GM12878 (cell line): Measurements from ENCODE around the gene NASP. TPM values are rescaled to one million over a fixed set of nuclear protein-coding genes. Genes with fewer than 3 reads are reported as not detected.

Experiments used
- ATAC-seq: fragments of 200-7000 bp; cut with Tn5 transposase; 3 replicates; pipeline ENCODE4 v1.9.1; 2020; ENCODE audit warnings: mild to moderate bottlenecking, moderate library complexity
- BruUV-seq: library from RNA; stranded (reverse); fragments of 400-500 nt; replicated peaks from 2 replicates; lab custom pipeline; 2021; lab: Mats Ljungman, UMichigan
- CTCF ChIA-PET: fragments of 300-600 bp; sonication (Branson Sonifier 250); formaldehyde crosslinking; extraction: SDS; loops from one replicate; lab custom pipeline; 2021; ENCODE audit warnings: inconsistent platforms; lab: Yijun Ruan, JAX
- POLR2A ChIA-PET: fragments of 350-600 bp; formaldehyde crosslinking; extraction: SDS; loops from one replicate; lab custom pipeline; 2021; ENCODE audit warnings: inconsistent platforms; lab: Charles Lee
- RAD21 ChIA-PET: fragments of 300-600 bp; sonication (Branson Sonifier 250); formaldehyde crosslinking; loops from one replicate; lab custom pipeline; 2023; ENCODE audit warnings: antibody characterized with exemption; ENCODE audit not compliant: unreplicated experiment; lab: Charles Lee
- SMC1A ChIA-PET: fragments of 300-600 bp; sonication (Branson Sonifier 250); formaldehyde crosslinking; loops from one replicate; lab custom pipeline; 2023; ENCODE audit not compliant: unreplicated experiment, uncharacterized antibody; lab: Charles Lee
- DNase-seq: peaks from one replicate; pipeline ENCODE4 v3.0.0-alpha.2; 2011; ENCODE audit warnings: low read depth, low spot score
- FAIRE-seq: peaks from 3 replicates; lab custom pipeline; 2011; peaks lifted over from hg19 to GRCh38; lab: Jason Lieb, UNC
- H2AFZ ChIP-seq: 2 replicates; pipeline ENCODE4 v1.6.0; 2011; ENCODE audit warnings: low read depth, low read length, control low read depth; ENCODE audit not compliant: control insufficient read depth
- H3K27ac ChIP-seq: 2 replicates; pipeline ENCODE4 v1.5.1; 2011; ENCODE audit warnings: control low read depth; ENCODE audit not compliant: control insufficient read depth, insufficient read depth
- H3K27me3 ChIP-seq, 2 experiments: replicated peaks in 1 of 2; 2 replicates each; pipeline versions ENCODE4 v1.6.0 to v1.6.1; 2011; ENCODE audit warnings: low read length in 1 of 2; ENCODE audit not compliant: control insufficient read depth in 2 of 2, insufficient read depth in 2 of 2
- H3K36me3 ChIP-seq, 2 experiments: 2 replicates each; pipeline ENCODE4 v1.5.1; 2011; ENCODE audit warnings: low read length in 1 of 2; ENCODE audit not compliant: control insufficient read depth in 2 of 2, insufficient read depth in 2 of 2
- H3K4me1 ChIP-seq: 2 replicates; pipeline ENCODE4 v1.6.1; 2011; ENCODE audit warnings: mild to moderate bottlenecking, low read length, moderate library complexity, mixed read lengths; ENCODE audit not compliant: control insufficient read depth, insufficient read depth
- H3K4me2 ChIP-seq: 2 replicates; pipeline ENCODE4 v1.6.0; 2011; ENCODE audit warnings: control low read depth; ENCODE audit not compliant: control insufficient read depth, insufficient read depth
- H3K4me3 ChIP-seq: fragments of 200-600 bp; sonication (generic); 2 replicates; pipeline ENCODE4 v1.5.1; 2016
- H3K79me2 ChIP-seq: 2 replicates; pipeline ENCODE4 v1.6.0; 2011; ENCODE audit warnings: low read length; ENCODE audit not compliant: control insufficient read depth, insufficient read depth
- H3K9ac ChIP-seq: 2 replicates; pipeline ENCODE4 v1.8.0; 2011; ENCODE audit warnings: low read length, control low read depth, mixed read lengths; ENCODE audit not compliant: control insufficient read depth, insufficient read depth
- H3K9me3 ChIP-seq: replicated peaks from 3 replicates; pipeline ENCODE4 v1.5.1; 2011; ENCODE audit warnings: mild to moderate bottlenecking, low read length; ENCODE audit not compliant: control insufficient read depth, insufficient read depth
- H4K20me1 ChIP-seq: 2 replicates; pipeline ENCODE4 v1.6.0; 2011; ENCODE audit not compliant: control insufficient read depth, insufficient read depth
- ATF7 ChIP-seq: fragments of 450-650 bp; IDR thresholded peaks from 2 replicates; pipeline ENCODE4 v1.6.1; 2016; ENCODE audit warnings: low read depth, mild to moderate bottlenecking
- BCLAF1 ChIP-seq: fragments of 450-650 bp; IDR thresholded peaks from 2 replicates; pipeline ENCODE4 v1.6.1; 2017; ENCODE audit warnings: antibody characterized with exemption, mild to moderate bottlenecking, moderate library complexity
- CBX3 ChIP-seq: fragments of 200-600 bp; sonication (generic); IDR thresholded peaks from 2 replicates; pipeline ENCODE4 v1.6.1; 2016; ENCODE audit warnings: low read depth, borderline replicate concordance
- CHD4 ChIP-seq: fragments of 200-600 bp; sonication (generic); IDR thresholded peaks from 2 replicates; pipeline ENCODE4 v1.6.1; 2016; ENCODE audit warnings: mild to moderate bottlenecking
- GATAD2B ChIP-seq: fragments of 450-650 bp; conservative IDR thresholded peaks from 2 replicates; pipeline ENCODE4 v1.6.1; 2017; ENCODE audit warnings: low read depth, mild to moderate bottlenecking, moderate library complexity
- HDGF ChIP-seq: fragments of 450-650 bp; IDR thresholded peaks from 2 replicates; pipeline ENCODE4 v1.6.1; 2016; ENCODE audit warnings: antibody characterized with exemption
- NFIC ChIP-seq: IDR thresholded peaks from 2 replicates; pipeline ENCODE4 v1.6.1; 2012; ENCODE audit warnings: low read depth, mild to moderate bottlenecking, inconsistent platforms, low read length, moderate library complexity
- POLR2A ChIP-seq: IDR thresholded peaks from 2 replicates; pipeline ENCODE4 v1.6.1; 2011; ENCODE audit warnings: low read depth, mild to moderate bottlenecking, low read length
- POU2F2 ChIP-seq: IDR thresholded peaks from 3 replicates; pipeline ENCODE4 v1.6.1; 2011; ENCODE audit warnings: low read depth, mild to moderate bottlenecking, low read length, borderline replicate concordance
- SP1 ChIP-seq: IDR thresholded peaks from one replicate; pipeline ENCODE4 v1.6.1; 2011; ENCODE audit warnings: low read depth, low read length
- SREBF2 ChIP-seq: IDR thresholded peaks from 2 replicates; pipeline ENCODE4 v1.6.1; 2012; ENCODE audit warnings: mild to moderate bottlenecking, low read length
- TAF1 ChIP-seq: IDR thresholded peaks from 2 replicates; pipeline ENCODE4 v1.6.1; 2011; ENCODE audit warnings: mild to moderate bottlenecking, low read depth, low read length, borderline replicate concordance
- TARDBP ChIP-seq: IDR thresholded peaks from 2 replicates; pipeline ENCODE4 v1.6.1; 2016; ENCODE audit warnings: borderline replicate concordance
- TBL1XR1 ChIP-seq: IDR thresholded peaks from 2 replicates; pipeline ENCODE4 v1.6.1; 2012; ENCODE audit warnings: low read depth, low read length, improper control_type of control experiment
- WGBS: methylation state at CpG from one replicate; pipeline ENCODE4 v1.1.6; 2016; ENCODE audit warnings: low lambda C conversion rate; ENCODE audit not compliant: insufficient replicate concordance, insufficient coverage; ENCODE audit errors: missing lambda C conversion rate; 5-methylcytosine and 5-hydroxymethylcytosine counted together
- in situ Hi-C: fragments of 300-500 bp; cut with MboI; formaldehyde crosslinking; loops from 9 replicates; pipeline ENCODE4 v1.14.3; 2018; ENCODE audit warnings: mixed read lengths
- intact Hi-C: fragments of 100-400 bp; cut with micrococcal nuclease; formaldehyde crosslinking; loops from one replicate; pipeline ENCODE4 v1.14.2; 2022; ENCODE audit not compliant: unreplicated experiment
- polyA plus RNA-seq, 11 experiments: library from polyadenylated mRNA; depleted of rRNA in 4 of 11; unstranded in 6 of 11; stranded (reverse) in 5 of 11; fragments of >200 nt; fragmentation: Nextera tagmentation in 4 of 11; fragmentation: Illumina TruSeq in 1 of 11; extraction: Ambion mirVana in 4 of 11; extraction: Trizol in 1 of 11; gene quantifications; 1 replicate in 1 of 11; 2 replicates in 10 of 11; pipeline versions ENCODE4 v1.2.1 to v1.2.3, GENCODE V29; 2011 to 2016; ENCODE audit warnings: inconsistent platforms in 2 of 11, missing spikeins in 2 of 11, low read depth in 1 of 11
- total RNA-seq, 4 experiments: library from RNA; depleted of rRNA in 3 of 4; stranded (reverse); fragments of >200 nt in 3 of 4; fragmentation: Illumina TruSeq in 1 of 4; extraction: Trizol in 1 of 4; gene quantifications; 2 replicates each; pipeline versions ENCODE4 v1.2.1 to v1.2.3, GENCODE V29; 2013 to 2021
- TF ChIP-seq, protein P1 (sequence below): IDR thresholded peaks from 2 replicates; pipeline ENCODE4 v1.6.1; 2012; ENCODE audit warnings: low read depth, low read length, improper control_type of control experiment
- TF ChIP-seq, protein P2 (sequence below): fragments of 450-650 bp; formaldehyde crosslinking; IDR thresholded peaks from 2 replicates; pipeline ENCODE4 v1.5.0; 2022; ENCODE audit warnings: mild to moderate bottlenecking, missing genetic modification characterization
- TF ChIP-seq, protein P3 (sequence below): fragments of 450-650 bp; IDR thresholded peaks from 2 replicates; pipeline ENCODE4 v1.6.1; 2016; ENCODE audit warnings: mild to moderate bottlenecking

The NASP gene
- total and polyA plus RNA-seq, 10 of the 15 experiments (the other 5 are each of a cell fraction or from before 2014, with no cell fraction given): 111 to 321 (median 205) TPM

DNA sequence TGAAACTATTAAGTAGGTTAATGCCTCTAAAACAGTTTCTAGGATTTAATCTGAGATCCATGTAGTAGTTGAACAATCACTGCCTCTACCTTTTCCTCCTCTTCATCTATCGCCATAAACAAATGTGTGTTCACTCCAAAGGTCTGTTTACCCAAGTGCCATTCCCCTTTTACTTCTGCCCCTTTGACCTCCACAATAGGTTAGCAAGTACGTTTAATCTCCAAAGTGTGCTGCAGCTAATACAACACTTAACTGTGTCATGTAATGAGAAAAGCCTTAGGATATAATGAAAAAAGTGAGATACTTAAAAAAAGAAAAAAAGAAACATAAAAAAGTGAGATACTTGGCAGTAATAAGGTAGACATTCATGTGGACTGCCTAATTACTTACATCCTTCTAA lies 74.3 kb downstream of the NASP start (continued):
- TF ChIP-seq CBX3 (no peak), SREBF2 (no peak)

DNA sequence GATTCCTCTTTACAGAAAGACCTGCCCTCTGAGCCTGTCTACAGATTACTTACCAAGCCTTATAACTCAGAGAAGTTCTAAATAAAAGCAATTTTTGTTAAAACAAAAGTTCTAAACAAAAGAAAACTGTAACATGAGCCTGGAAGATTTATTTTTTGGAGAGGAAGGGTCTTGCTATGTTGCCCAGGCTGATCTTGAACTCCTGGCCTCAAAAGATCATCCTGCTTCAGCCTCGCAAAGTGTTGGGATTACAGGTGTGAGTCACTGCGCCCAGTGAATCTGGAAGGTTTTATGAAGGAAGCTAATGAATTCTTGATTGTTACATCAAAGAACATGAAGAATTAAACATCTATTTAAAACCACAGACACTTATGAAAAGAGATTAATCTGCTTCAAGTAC lies 75.4 kb downstream of the NASP start:
- Histone ChIP-seq H3K79me2 (peaks cover 20% of the 10 kb centered on the region), H3K4me3 (no peak overlapping the region), H3K4me2 (no peak overlapping the region), H4K20me1 (0 out of 2 replicates have a peak, but pooled peaks cover 3% of the 10 kb centered on the region), H3K36me3 (peaks cover 15 to 44% of the 10 kb centered on the region in 2 experiments), H3K9ac (no peak overlapping the region), H3K9me3 (no peaks in the 10 kb centered on the region), H2AFZ (no peak overlapping the region), H3K27ac (no peak overlapping the region), H3K27me3 (no peaks in the 10 kb centered on the region), H3K4me1 (no peaks in the 10 kb centered on the region)
- POLR2A ChIA-PET: interaction anchor here (0.5 to 0.6 kb wide), 2 partner anchors 25 to 262 kb away, joined by 3 to 10 read pairs; no protein-coding TSS in a partner anchor
- FAIRE-seq: no peak
- in situ Hi-C loops: no loop called here
- 100% methylated on average over 2 of the region's 2 CpGs for WGBS
- intact Hi-C loops: no loop called here
- ATAC-seq: no peak
- RAD21 ChIA-PET: no interaction called here
- SMC1A ChIA-PET: interaction anchor here (1.6 to 2.0 kb wide), 3 partner anchors 8 to 25 kb away, joined by 4 to 6 read pairs (median 4); no protein-coding TSS in a partner anchor
- BruUV-seq: no TSS peak
- CTCF ChIA-PET: interaction anchor here (1.2 kb wide), 1 partner anchor 20 kb away, joined by 3 read pairs; no protein-coding TSS in a partner anchor
- DNase-seq: no peak
- TF ChIP-seq TARDBP (no peak), POLR2A (no peak), HDGF (no peak), POU2F2 (no peak), BCLAF1 (no peak), SP1 (no peak), CHD4 (no peak), CBX3 (no peak), ATF7 (no peak), GATAD2B (no peak), TAF1 (no peak), NFIC (no peak), TBL1XR1 (no peak)
- TF ChIP-seq, protein P1, sequence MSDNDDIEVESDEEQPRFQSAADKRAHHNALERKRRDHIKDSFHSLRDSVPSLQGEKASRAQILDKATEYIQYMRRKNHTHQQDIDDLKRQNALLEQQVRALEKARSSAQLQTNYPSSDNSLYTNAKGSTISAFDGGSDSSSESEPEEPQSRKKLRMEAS: no peak
- TF ChIP-seq, protein P2, sequence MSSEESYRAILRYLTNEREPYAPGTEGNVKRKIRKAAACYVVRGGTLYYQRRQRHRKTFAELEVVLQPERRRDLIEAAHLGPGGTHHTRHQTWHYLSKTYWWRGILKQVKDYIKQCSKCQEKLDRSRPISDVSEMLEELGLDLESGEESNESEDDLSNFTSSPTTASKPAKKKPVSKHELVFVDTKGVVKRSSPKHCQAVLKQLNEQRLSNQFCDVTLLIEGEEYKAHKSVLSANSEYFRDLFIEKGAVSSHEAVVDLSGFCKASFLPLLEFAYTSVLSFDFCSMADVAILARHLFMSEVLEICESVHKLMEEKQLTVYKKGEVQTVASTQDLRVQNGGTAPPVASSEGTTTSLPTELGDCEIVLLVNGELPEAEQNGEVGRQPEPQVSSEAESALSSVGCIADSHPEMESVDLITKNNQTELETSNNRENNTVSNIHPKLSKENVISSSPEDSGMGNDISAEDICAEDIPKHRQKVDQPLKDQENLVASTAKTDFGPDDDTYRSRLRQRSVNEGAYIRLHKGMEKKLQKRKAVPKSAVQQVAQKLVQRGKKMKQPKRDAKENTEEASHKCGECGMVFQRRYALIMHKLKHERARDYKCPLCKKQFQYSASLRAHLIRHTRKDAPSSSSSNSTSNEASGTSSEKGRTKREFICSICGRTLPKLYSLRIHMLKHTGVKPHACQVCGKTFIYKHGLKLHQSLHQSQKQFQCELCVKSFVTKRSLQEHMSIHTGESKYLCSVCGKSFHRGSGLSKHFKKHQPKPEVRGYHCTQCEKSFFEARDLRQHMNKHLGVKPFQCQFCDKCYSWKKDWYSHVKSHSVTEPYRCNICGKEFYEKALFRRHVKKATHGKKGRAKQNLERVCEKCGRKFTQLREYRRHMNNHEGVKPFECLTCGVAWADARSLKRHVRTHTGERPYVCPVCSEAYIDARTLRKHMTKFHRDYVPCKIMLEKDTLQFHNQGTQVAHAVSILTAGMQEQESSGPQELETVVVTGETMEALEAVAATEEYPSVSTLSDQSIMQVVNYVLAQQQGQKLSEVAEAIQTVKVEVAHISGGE (CRISPR knock-in tag): no peak
- TF ChIP-seq, protein P3, sequence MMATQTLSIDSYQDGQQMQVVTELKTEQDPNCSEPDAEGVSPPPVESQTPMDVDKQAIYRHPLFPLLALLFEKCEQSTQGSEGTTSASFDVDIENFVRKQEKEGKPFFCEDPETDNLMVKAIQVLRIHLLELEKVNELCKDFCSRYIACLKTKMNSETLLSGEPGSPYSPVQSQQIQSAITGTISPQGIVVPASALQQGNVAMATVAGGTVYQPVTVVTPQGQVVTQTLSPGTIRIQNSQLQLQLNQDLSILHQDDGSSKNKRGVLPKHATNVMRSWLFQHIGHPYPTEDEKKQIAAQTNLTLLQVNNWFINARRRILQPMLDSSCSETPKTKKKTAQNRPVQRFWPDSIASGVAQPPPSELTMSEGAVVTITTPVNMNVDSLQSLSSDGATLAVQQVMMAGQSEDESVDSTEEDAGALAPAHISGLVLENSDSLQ: no peak
